Endothelial cell of umbilical vein (primary cell): ENCODE measurements around the gene HEATR5A. TPM values are rescaled to one million over a fixed set of nuclear protein-coding genes. Genes with fewer than 3 reads are reported as not detected.
"Not testable (repeated sequence)": the region's sequence is repeated elsewhere in the genome, so short reads cannot be mapped to it uniquely, and the experiment has no call there.

Experiments
- BruUV-seq: library from RNA; stranded (reverse); fragments of 400-500 nt; replicated peaks from 2 replicates; lab custom pipeline; 2021; lab: Mats Ljungman, UMichigan
- CTCF ChIA-PET: fragments of 300-600, 350-600 bp; sonication (Branson Sonifier 250); formaldehyde crosslinking; loops from one replicate; lab custom pipeline; 2021; ENCODE audit warnings: antibody characterized with exemption, inconsistent platforms; lab: Charles Lee
- POLR2A ChIA-PET: fragments of 300-600, 350-600 bp; sonication (Branson Sonifier 250); formaldehyde crosslinking; loops from one replicate; lab custom pipeline; 2021; ENCODE audit warnings: antibody characterized with exemption, inconsistent platforms; lab: Charles Lee
- DNase-seq: peaks from one replicate; pipeline ENCODE4 v3.0.0-alpha.2; 2011; ENCODE audit warnings: low read depth, low spot score
- FAIRE-seq: peaks from 2 replicates; lab custom pipeline; 2011; peaks lifted over from hg19 to GRCh38; lab: Jason Lieb, UNC
- H2AFZ ChIP-seq: 2 replicates; pipeline ENCODE4 v1.6.0; 2012; ENCODE audit warnings: low read depth, low read length, control low read depth, inconsistent platforms
- H3K27ac ChIP-seq: 2 replicates; pipeline ENCODE4 v1.5.1; 2011; ENCODE audit warnings: low read depth, mild to moderate bottlenecking, control low read depth, low read length, moderate library complexity; ENCODE audit not compliant: insufficient read depth
- H3K27me3 ChIP-seq, 2 experiments: 2 replicates each; pipeline versions ENCODE4 v1.6.0 to v1.6.1; 2011; ENCODE audit warnings: low read length in 2 of 2, mixed read lengths in 1 of 2; ENCODE audit not compliant: control insufficient read depth in 2 of 2, insufficient read depth in 2 of 2
- H3K36me3 ChIP-seq, 2 experiments: 2 replicates in 1 of 2; 3 replicates in 1 of 2; pipeline ENCODE4 v1.5.1; 2011; ENCODE audit warnings: low read length in 2 of 2, mild to moderate bottlenecking in 1 of 2, moderate library complexity in 1 of 2; ENCODE audit not compliant: control insufficient read depth in 2 of 2, insufficient read depth in 2 of 2; ENCODE audit errors: extremely low read depth in 1 of 2
- H3K4me1 ChIP-seq: 3 replicates; pipeline ENCODE4 v1.5.1; 2011; ENCODE audit warnings: mild to moderate bottlenecking, low read length; ENCODE audit not compliant: control insufficient read depth, insufficient read depth; ENCODE audit errors: extremely low read depth
- H3K4me2 ChIP-seq: 2 replicates; pipeline ENCODE4 v1.6.1; 2011; ENCODE audit warnings: low read length, control low read depth, mixed read lengths; ENCODE audit not compliant: insufficient read depth
- H3K4me3 ChIP-seq, 3 experiments: fragments of 200-600 bp in 1 of 3; sonication (generic), shearing (Covaris generic) in 1 of 3; replicated peaks in 1 of 3; 2 replicates each; pipeline ENCODE4 v1.5.1; 2011 to 2016; ENCODE audit warnings: control low read depth in 3 of 3, low read length in 3 of 3, mild to moderate bottlenecking in 2 of 3, inconsistent platforms in 1 of 3, low read depth in 1 of 3, moderate library complexity in 1 of 3; ENCODE audit not compliant: insufficient read depth in 1 of 3
- H3K79me2 ChIP-seq: 2 replicates; pipeline ENCODE4 v1.6.0; 2012; ENCODE audit warnings: low read length, inconsistent platforms; ENCODE audit not compliant: control insufficient read depth, insufficient read depth
- H3K9ac ChIP-seq: replicated peaks from 2 replicates; pipeline ENCODE3; 2011; ENCODE audit warnings: low read length, control low read depth; ENCODE audit not compliant: insufficient read depth; ENCODE audit errors: extremely low read depth
- H3K9me1 ChIP-seq: replicated peaks from 3 replicates; pipeline ENCODE4 v1.6.0; 2011; ENCODE audit warnings: mild to moderate bottlenecking, low read length; ENCODE audit not compliant: control insufficient read depth, insufficient read depth; ENCODE audit errors: extremely low read depth
- H3K9me3 ChIP-seq: replicated peaks from 2 replicates; pipeline ENCODE4 v1.5.1; 2012; ENCODE audit warnings: low read length, inconsistent platforms; ENCODE audit not compliant: control insufficient read depth, insufficient read depth
- H4K20me1 ChIP-seq: replicated peaks from 2 replicates; pipeline ENCODE3; 2011; ENCODE audit warnings: mild to moderate bottlenecking, low read length; ENCODE audit not compliant: control insufficient read depth, insufficient read depth; ENCODE audit errors: extremely low read depth
- CTCF ChIP-seq, 2 donors: IDR thresholded peaks; 1 replicate in 1 of 2; 2 replicates in 1 of 2; pipeline ENCODE4 v1.5.1; 2011; ENCODE audit warnings: low read length in 2 of 2, mild to moderate bottlenecking in 2 of 2, moderate library complexity in 2 of 2, control low read depth in 1 of 2, inconsistent platforms in 1 of 2, low read depth in 1 of 2; ENCODE audit not compliant: insufficient read depth in 1 of 2; ENCODE audit errors: extremely low read depth in 1 of 2
- EZH2 ChIP-seq: IDR thresholded peaks from 2 replicates; pipeline ENCODE4 v1.6.1; 2012; ENCODE audit warnings: borderline replicate concordance, low read depth, mild to moderate bottlenecking, moderate library complexity, low read length, inconsistent platforms; ENCODE audit not compliant: severe bottlenecking
- GATA2 ChIP-seq: IDR thresholded peaks from 2 replicates; pipeline ENCODE4 v1.7.0; 2011; ENCODE audit warnings: low read depth, mild to moderate bottlenecking, moderate library complexity, mixed read lengths, low read length; ENCODE audit not compliant: insufficient read length, insufficient read depth
- JUN ChIP-seq: IDR thresholded peaks from 2 replicates; pipeline ENCODE4 v1.6.1; 2011; ENCODE audit warnings: borderline replicate concordance, low read depth; ENCODE audit not compliant: insufficient read length, insufficient read depth
- MAX ChIP-seq: IDR thresholded peaks from 2 replicates; pipeline ENCODE4 v1.6.1; 2011; ENCODE audit not compliant: insufficient read depth, insufficient read length
- MYC ChIP-seq: IDR thresholded peaks from one replicate; pipeline ENCODE4 v1.6.1; 2011; ENCODE audit warnings: mild to moderate bottlenecking, low read depth, low read length
- POLR2A ChIP-seq: IDR thresholded peaks from 2 replicates; pipeline ENCODE4 v1.6.1; 2012; ENCODE audit warnings: low read depth, mild to moderate bottlenecking, control low read depth, low read length
- POLR2AphosphoS5 ChIP-seq: IDR thresholded peaks from 2 replicates; pipeline ENCODE4 v1.6.1; 2012; ENCODE audit warnings: low read depth, mild to moderate bottlenecking, control low read depth, low read length, moderate library complexity; ENCODE audit not compliant: insufficient read depth
- dilution Hi-C: fragments of 300-500 bp; cut with MboI; formaldehyde crosslinking; loops from one replicate; pipeline ENCODE4 v1.15.0; 2019; ENCODE audit warnings: low sequenced_read_pairs; ENCODE audit not compliant: extremely low pct_ligation_motif_present
- intact Hi-C: fragments of 100-400 bp; cut with micrococcal nuclease; formaldehyde crosslinking; loops from one replicate; pipeline ENCODE4 v1.10.0; 2022
- polyA plus RNA-seq, 4 experiments: library from polyadenylated mRNA; depleted of rRNA in 3 of 4; stranded (reverse) in 3 of 4; unstranded in 1 of 4; fragments of >200 nt; gene quantifications; 2 replicates each; pipeline versions ENCODE4 v1.2.1 to v1.2.3, GENCODE V29; 2011 to 2012; ENCODE audit warnings: missing spikeins in 1 of 4
- total RNA-seq: library from RNA; stranded (reverse); gene quantifications from 2 replicates; pipeline ENCODE4 v1.2.3, GENCODE V29; 2021

Gene HEATR5A
- total and polyA plus RNA-seq, 2 donors (not counting 3 experiments of a cell fraction or from before 2014, with no cell fraction given) = 12.6 to 45.3 TPM

GRCh38 chr14:31261523-31261858, 158.9 kb downstream of the HEATR5A start:
- dilution Hi-C loops (no loop called here), intact Hi-C loops (no loop called here)
- Histone ChIP-seq H3K4me3 (no peak overlapping the region), H3K9me3 (no peaks in the 10 kb centered on the region), H3K9ac (no peak overlapping the region), H3K36me3 (no peaks in the 10 kb centered on the region), H3K79me2 (no peaks in the 10 kb centered on the region), H4K20me1 (no peaks in the 10 kb centered on the region), H3K4me2 (no peak overlapping the region), H3K9me1 (no peaks in the 10 kb centered on the region), H3K27ac (no peak overlapping the region), H2AFZ (no peak overlapping the region), H3K27me3 (no peaks in the 10 kb centered on the region), H3K4me1 (peaks cover 18% of the 10 kb centered on the region)
- BruUV-seq = no TSS peak
- CTCF ChIA-PET = no interaction called here
- POLR2A ChIA-PET = no interaction called here
- TF ChIP-seq MYC = no peak
- no peak for TF ChIP-seq JUN
- TF ChIP-seq POLR2AphosphoS5 = no peak
- no peak for TF ChIP-seq CTCF (IDR thresholded peaks at IDR 0.05; ENCODE audit: extremely low read depth in 1 of 2, insufficient read depth in 1 of 2, low read depth in 1 of 2, low read length in 2 of 2)
- TF ChIP-seq POLR2A = no peak
- no peak for TF ChIP-seq GATA2
- TF ChIP-seq EZH2 = no peak
- TF ChIP-seq MAX = no peak
- no peak for DNase-seq
- FAIRE-seq = no peak

- dilution Hi-C loops, H3K27me3 ChIP-seq, FAIRE-seq, BruUV-seq, DNase-seq, POLR2A ChIA-PET, H3K9me3 ChIP-seq, H3K27ac ChIP-seq, H3K79me2 ChIP-seq, H2AFZ ChIP-seq, H4K20me1 ChIP-seq, H3K4me2 ChIP-seq, intact Hi-C loops, H3K36me3 ChIP-seq, H3K9ac ChIP-seq, H3K9me1 ChIP-seq, H3K4me3 ChIP-seq: not testable (repeated sequence)
- H3K4me1 ChIP-seq = peaks cover 13% of the 10 kb centered on the region
- CTCF ChIA-PET = interaction anchor here (2.0 kb wide), 1 partner anchor 14 kb away, joined by 5 read pairs; no protein-coding TSS in a partner anchor
Measured at GRCh38 chr14:31259040-31259435, 161.3 kb downstream of the HEATR5A start.
